ENCODE results near the gene TNS3.
A peak's percentile ranks its signal among the peaks of the same experiment; 100 is the strongest.
"Not testable (repeated sequence)": the region's sequence is repeated elsewhere in the genome, so short reads cannot be mapped to it uniquely, and the experiment has no call there.

Gene TNS3

GRCh38 chr7:47482013-47482875 is 99.7 kb downstream of the TNS3 start:
- no peak for DNase-seq

- DNase-seq: no peak
Observed at GRCh38 chr7:47481541-47482012, 100.3 kb downstream of the TNS3 start.

- DNase-seq: no peak
Observed at GRCh38 chr7:47480576-47481538, 101.1 kb downstream of the TNS3 start.

GRCh38 chr7:47479821-47480575 is 101.9 kb downstream of the TNS3 start:
- DNase-seq: no peak

- no peak for DNase-seq
Observed at GRCh38 chr7:47478926-47479711, 102.8 kb downstream of the TNS3 start.

GRCh38 chr7:47478017-47478344 is 103.9 kb downstream of the TNS3 start:
- DNase-seq: no peak

GRCh38 chr7:47477191-47478016 is 104.5 kb downstream of the TNS3 start:
- DNase-seq: no peak

- no peak for DNase-seq
Observed at GRCh38 chr7:47475880-47476227, 106.1 kb downstream of the TNS3 start.

GRCh38 chr7:47474937-47475879 is 106.7 kb downstream of the TNS3 start:
- peak; percentile 16 for DNase-seq

GRCh38 chr7:47474211-47474936 is 107.5 kb downstream of the TNS3 start:
- DNase-seq: no peak

GRCh38 chr7:47473499-47474210 is 108.3 kb downstream of the TNS3 start:
- DNase-seq: no peak

GRCh38 chr7:47472444-47473157 is 109.3 kb downstream of the TNS3 start:
- no peak for DNase-seq

- DNase-seq: no peak
Observed at GRCh38 chr7:47471831-47472230, 110.1 kb downstream of the TNS3 start.

- no peak for DNase-seq
Observed at GRCh38 chr7:47471358-47471703, 110.6 kb downstream of the TNS3 start.

- DNase-seq: no peak
Observed at GRCh38 chr7:47470567-47471357, 111.1 kb downstream of the TNS3 start.

- DNase-seq: not testable (repeated sequence)
Observed at GRCh38 chr7:47469846-47470245, 112.1 kb downstream of the TNS3 start.

- no peak for DNase-seq
Observed at GRCh38 chr7:47466832-47467231, 115.1 kb downstream of the TNS3 start.

Data from stimulated activated CD4-positive, alpha-beta T cell treated with anti-CD3 and anti-CD28 coated beads, Interleukin-1b, Interleukin-23, amount 100 ng/mL, for 48 hours (primary cell).